H9 (cell line): ENCODE results near the gene TSSC4. TPM values are rescaled to one million over a fixed set of nuclear protein-coding genes. Genes with fewer than 3 reads are reported as not detected.

ENCODE experiments used
- DNase-seq: peaks from one replicate; pipeline ENCODE4 v3.0.0-alpha.2; 2017
- H2AFZ ChIP-seq: one replicate; pipeline ENCODE4 v1.6.1; 2013; ENCODE audit warnings: mild to moderate bottlenecking, low read length, control low read depth, moderate library complexity
- H2AK5ac ChIP-seq: 2 replicates; pipeline ENCODE4 v1.6.1; 2013; ENCODE audit warnings: low read length, control low read depth, mixed read lengths; ENCODE audit not compliant: insufficient read length
- H2BK120ac ChIP-seq: one replicate; pipeline ENCODE4 v1.6.1; 2013; ENCODE audit warnings: low read depth, mild to moderate bottlenecking, low read length, control low read depth, inconsistent platforms; ENCODE audit not compliant: poor library complexity, severe bottlenecking
- H2BK12ac ChIP-seq: 2 replicates; pipeline ENCODE4 v1.6.1; 2013; ENCODE audit warnings: low read length, control low read depth, mixed read lengths, low read depth; ENCODE audit not compliant: insufficient read length
- H2BK15ac ChIP-seq: 2 replicates; pipeline ENCODE4 v1.6.1; 2013; ENCODE audit warnings: low read depth, low read length, control low read depth
- H2BK20ac ChIP-seq: one replicate; pipeline ENCODE4 v1.6.1; 2013; ENCODE audit warnings: low read depth, mild to moderate bottlenecking, low read length, control low read depth, inconsistent platforms; ENCODE audit not compliant: poor library complexity, severe bottlenecking
- H2BK5ac ChIP-seq: 2 replicates; pipeline ENCODE4 v1.6.1; 2013; ENCODE audit warnings: low read length, control low read depth, mixed read lengths; ENCODE audit not compliant: insufficient read length
- H3K14ac ChIP-seq: 2 replicates; pipeline ENCODE4 v1.6.1; 2013; ENCODE audit warnings: low read length, control low read depth; ENCODE audit not compliant: insufficient read depth
- H3K18ac ChIP-seq: 2 replicates; pipeline ENCODE4 v1.6.1; 2013; ENCODE audit warnings: low read depth, mild to moderate bottlenecking, mixed read lengths, low read length, control low read depth; ENCODE audit not compliant: insufficient read length
- H3K23ac ChIP-seq: 2 replicates; pipeline ENCODE4 v1.6.1; 2013; ENCODE audit warnings: low read length, control low read depth, mixed read lengths, low read depth; ENCODE audit not compliant: insufficient read length
- H3K23me2 ChIP-seq: 2 replicates; pipeline ENCODE4 v1.6.1; 2013; ENCODE audit warnings: low read depth, mild to moderate bottlenecking, mixed read lengths, low read length, control low read depth; ENCODE audit not compliant: insufficient read length, poor library complexity, severe bottlenecking
- H3K27ac ChIP-seq: 2 replicates; pipeline ENCODE4 v1.5.1; 2013; ENCODE audit warnings: low read length, control low read depth, mixed read lengths, low read depth; ENCODE audit not compliant: insufficient read length
- H3K27me3 ChIP-seq: 2 replicates; pipeline ENCODE4 v1.6.1; 2013; ENCODE audit warnings: low read length, control low read depth, inconsistent platforms; ENCODE audit not compliant: insufficient read depth
- H3K4ac ChIP-seq: 2 replicates; pipeline ENCODE4 v1.6.1; 2013; ENCODE audit warnings: low read depth, mild to moderate bottlenecking, control low read depth, inconsistent platforms, low read length, moderate library complexity
- H3K4me1 ChIP-seq: 2 replicates; pipeline ENCODE4 v1.6.1; 2013; ENCODE audit warnings: low read length, control low read depth, inconsistent platforms; ENCODE audit not compliant: insufficient read depth
- H3K4me2 ChIP-seq: 2 replicates; pipeline ENCODE4 v1.6.1; 2013; ENCODE audit warnings: low read length, control low read depth, mixed read lengths; ENCODE audit not compliant: insufficient read length, insufficient read depth
- H3K56ac ChIP-seq: 2 replicates; pipeline ENCODE4 v1.6.1; 2013; ENCODE audit warnings: low read depth, mild to moderate bottlenecking, mixed read lengths, low read length, control low read depth; ENCODE audit not compliant: insufficient read length
- H3K79me1 ChIP-seq: 2 replicates; pipeline ENCODE4 v1.6.1; 2013; ENCODE audit warnings: low read depth, mild to moderate bottlenecking, moderate library complexity, low read length, control low read depth, inconsistent platforms; ENCODE audit not compliant: insufficient read depth, poor library complexity, severe bottlenecking
- H3K79me2 ChIP-seq: 2 replicates; pipeline ENCODE4 v1.6.1; 2013; ENCODE audit warnings: low read length, control low read depth, inconsistent platforms; ENCODE audit not compliant: insufficient read depth
- H3K9ac ChIP-seq: 2 replicates; pipeline ENCODE4 v1.6.1; 2013; ENCODE audit warnings: low read length, control low read depth, mixed read lengths; ENCODE audit not compliant: insufficient read length; ENCODE audit errors: extremely low read depth
- H3K9me3 ChIP-seq: one replicate; pipeline ENCODE4 v1.6.1; 2013; ENCODE audit warnings: low read depth, low read length, inconsistent platforms; ENCODE audit not compliant: control insufficient read depth
- H3T11ph ChIP-seq: one replicate; pipeline ENCODE4 v1.6.1; 2013; ENCODE audit warnings: mild to moderate bottlenecking, low read length, control low read depth, inconsistent platforms
- H4K20me1 ChIP-seq: one replicate; pipeline ENCODE4 v1.6.1; 2013; ENCODE audit not compliant: control insufficient read depth, insufficient read length, insufficient read depth
- H4K5ac ChIP-seq: 2 replicates; pipeline ENCODE4 v1.6.1; 2013; ENCODE audit warnings: low read depth, mild to moderate bottlenecking, mixed read lengths, low read length, control low read depth; ENCODE audit not compliant: insufficient read length
- H4K8ac ChIP-seq: replicated peaks from 2 replicates; pipeline ENCODE4 v1.6.1; 2013; ENCODE audit warnings: low read length, control low read depth, mixed read lengths, low read depth; ENCODE audit not compliant: insufficient read length
- H4K91ac ChIP-seq: 2 replicates; pipeline ENCODE4 v1.6.1; 2013; ENCODE audit warnings: low read depth, mild to moderate bottlenecking, moderate library complexity, mixed read lengths, low read length, control low read depth; ENCODE audit not compliant: insufficient read length
- H3K27ac Mint-ChIP-seq, 3 experiments: 2 replicates in 2 of 3; 3 replicates in 1 of 3; pipeline ENCODE4 v1.8.0; 2020 to 2021; ENCODE audit warnings: mixed read lengths in 3 of 3, mild to moderate bottlenecking in 1 of 3, moderate library complexity in 1 of 3
- H3K27me3 Mint-ChIP-seq: 2 replicates; pipeline ENCODE4 v1.8.0; 2021; ENCODE audit warnings: low read depth, mild to moderate bottlenecking, moderate library complexity, mixed read lengths
- H3K36me3 Mint-ChIP-seq, 3 experiments: 2 replicates in 2 of 3; 3 replicates in 1 of 3; pipeline ENCODE4 v1.8.0; 2020 to 2021; ENCODE audit warnings: low read depth in 3 of 3, mixed read lengths in 3 of 3; ENCODE audit not compliant: insufficient read depth in 1 of 3
- H3K4me1 Mint-ChIP-seq, 2 experiments: 2 replicates each; pipeline ENCODE4 v1.8.0; 2020; ENCODE audit warnings: mixed read lengths in 2 of 2
- H3K4me3 Mint-ChIP-seq, 2 experiments: 2 replicates in 1 of 2; 3 replicates in 1 of 2; pipeline ENCODE4 v1.8.0; 2020 to 2021; ENCODE audit warnings: mild to moderate bottlenecking in 2 of 2, mixed read lengths in 2 of 2, moderate library complexity in 1 of 2
- H3K9me3 Mint-ChIP-seq, 2 experiments: 2 replicates in 1 of 2; 3 replicates in 1 of 2; pipeline ENCODE4 v1.8.0; 2020; ENCODE audit warnings: mild to moderate bottlenecking in 2 of 2, mixed read lengths in 2 of 2, moderate library complexity in 1 of 2
- CTCF ChIP-seq: fragments of 200-600 bp; sonication (generic); conservative IDR thresholded peaks from 3 replicates; pipeline ENCODE4 v1.8.0; 2021; ENCODE audit warnings: antibody characterized with exemption, mild to moderate bottlenecking
- WGBS: extraction: QIAGEN DNeasy Blood & Tissue Kit; methylation state at CpG from one replicate; pipeline ENCODE4 v1.1.7; 2013; ENCODE audit warnings: missing lambda C conversion rate, low lambda C conversion rate, mixed read lengths; ENCODE audit not compliant: insufficient read length; ENCODE audit errors: extremely low coverage; 5-methylcytosine and 5-hydroxymethylcytosine counted together
- total RNA-seq: library from RNA; stranded (reverse); gene quantifications from 2 replicates; pipeline ENCODE4 v1.2.1, GENCODE V29; 2021

Gene TSSC4
- total RNA-seq, 1 experiment from 2014 or later: 51.0 TPM

GRCh38 chr11:2393941-2394817, 6.4 kb upstream of the TSSC4 start:
- Histone ChIP-seq H2BK15ac (no peak overlapping the region), H3K56ac (no peak overlapping the region), H3K14ac (no peak overlapping the region), H3K79me1 (no peaks in the 10 kb centered on the region), H4K8ac (no peak overlapping the region), H3K4me2 (no peak overlapping the region), H3K9ac (no peak overlapping the region), H2AK5ac (no peak overlapping the region), H3K4me1 (no peaks in the 10 kb centered on the region; the same call in 1 of the 2 replicates), H3K79me2 (peaks cover 1% of the 10 kb centered on the region; the same call in 1 of the 2 replicates), H4K91ac (no peak overlapping the region), H2BK12ac (no peak overlapping the region), H4K5ac (no peak overlapping the region), H3T11ph (no peak overlapping the region), H2BK120ac (no peak overlapping the region), H3K27ac (no peak overlapping the region), H3K9me3 (no peaks in the 10 kb centered on the region), H3K18ac (no peak overlapping the region), H3K23ac (no peak overlapping the region), H2AFZ (no peak overlapping the region), H3K27me3 (no peaks in the 10 kb centered on the region), H3K23me2 (no peaks in the 10 kb centered on the region), H2BK5ac (no peak overlapping the region), H3K4ac (no peak overlapping the region), H2BK20ac (no peak overlapping the region), H4K20me1 (peaks cover 3% of the 10 kb centered on the region)
- Mint-ChIP-seq H3K9me3 (no peaks in the 10 kb centered on the region), H3K4me3 (no peak overlapping the region), H3K27ac (no peak overlapping the region), H3K36me3 (peaks cover 4 to 24% (median 18%) of the 10 kb centered on the region in 3 experiments), H3K4me1 (peaks cover 11 to 15% of the 10 kb centered on the region in 2 experiments), H3K27me3 (no peaks in the 10 kb centered on the region)
- no CpG with 5 or more reads among the region's 34 CpGs for WGBS
- TF ChIP-seq CTCF: no peak; the same call in 2 of the 3 replicates
- no peak for DNase-seq
